Posterior cingulate gyrus (tissue), 11 donors: ENCODE measurements around the gene DES.
A peak's percentile ranks its signal among the peaks of the same experiment; 100 is the strongest.
"Not testable (repeated sequence)": the region's sequence is repeated elsewhere in the genome, so short reads cannot be mapped to it uniquely, and the experiment has no call there.

Experiments
- DNase-seq, 10 donors: peaks; one replicate each; pipeline versions ENCODE4 v3.0.0 to v3.0.0-alpha.2; 2020 to 2021; ENCODE audit warnings: mixed read lengths in 3 of 10
- intact Hi-C: fragments of 100-400 bp; cut with DNase I; formaldehyde crosslinking; loops from one replicate; pipeline ENCODE4 v1.15.1; 2023

The DES gene

DNA sequence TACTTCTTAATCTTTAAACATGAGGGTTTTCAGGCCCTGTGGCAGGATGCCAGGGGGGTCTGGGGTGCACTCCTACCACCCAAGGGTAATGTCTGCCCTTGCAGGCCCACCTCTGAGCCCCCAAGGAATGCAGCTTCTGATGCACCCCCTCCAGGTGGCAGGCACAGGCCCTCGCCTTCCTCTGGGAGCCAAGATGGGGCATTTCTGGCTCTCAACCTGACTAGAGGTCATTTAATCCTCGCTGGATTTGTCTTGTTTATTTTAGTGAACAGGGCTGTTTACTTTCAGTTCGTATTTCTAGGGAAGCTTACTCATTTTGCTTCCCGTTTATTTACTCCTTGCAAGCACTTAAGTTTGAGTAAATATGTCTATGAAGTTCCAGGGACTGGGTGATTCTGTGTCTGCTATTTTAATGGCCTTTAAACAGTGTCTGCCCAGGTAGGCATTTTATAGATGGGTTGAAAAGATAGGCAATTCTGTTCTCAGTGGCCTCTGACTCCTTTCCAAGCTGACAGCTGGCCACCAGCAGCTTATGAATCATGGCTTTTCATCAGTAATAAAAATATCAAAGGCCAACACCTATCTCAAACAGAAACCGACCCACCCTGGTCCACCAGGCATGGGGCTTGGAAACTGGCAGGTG lies 19.3 kb upstream of the DES start:
- intact Hi-C loops = no loop called here
- DNase-seq = peak in 1 of 10 donors; percentile 61

DNA sequence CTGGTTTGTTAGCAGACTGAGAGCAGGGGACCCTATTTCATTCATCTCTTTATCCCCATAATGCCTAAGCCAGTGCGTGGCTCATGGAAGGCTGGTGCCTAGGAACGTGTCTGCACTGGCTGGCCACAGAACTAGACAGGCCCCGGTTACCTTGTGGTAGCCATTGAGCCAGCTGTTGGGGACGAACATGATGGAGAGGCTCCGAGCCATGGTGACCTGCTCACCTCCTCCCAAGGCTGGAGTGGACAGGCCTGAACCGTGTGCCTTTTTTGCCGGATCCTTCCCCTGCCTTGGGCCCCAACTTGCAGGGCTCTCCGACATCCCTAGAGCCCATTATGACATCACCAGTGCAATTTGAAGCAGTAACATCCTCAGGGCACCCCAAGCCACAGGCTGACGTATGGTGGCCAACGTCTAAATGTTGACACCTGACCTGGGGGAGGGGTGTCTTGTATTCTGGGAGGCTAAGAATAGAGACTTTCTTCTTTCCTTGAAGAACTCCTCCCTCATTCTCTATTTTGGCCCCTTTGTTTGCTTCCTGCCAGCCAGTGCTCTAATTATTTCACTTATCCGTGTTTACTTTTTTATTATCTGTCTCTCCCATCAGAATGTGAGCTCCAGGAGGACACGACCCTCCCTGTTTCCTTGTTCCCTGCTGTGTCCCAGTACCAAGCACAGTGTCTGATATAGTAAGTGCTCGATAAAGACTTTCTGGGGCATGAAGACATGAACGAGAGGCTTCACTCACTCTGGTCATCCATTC lies 18.3 kb upstream of the DES start:
- intact Hi-C loops = no loop called here

DNA sequence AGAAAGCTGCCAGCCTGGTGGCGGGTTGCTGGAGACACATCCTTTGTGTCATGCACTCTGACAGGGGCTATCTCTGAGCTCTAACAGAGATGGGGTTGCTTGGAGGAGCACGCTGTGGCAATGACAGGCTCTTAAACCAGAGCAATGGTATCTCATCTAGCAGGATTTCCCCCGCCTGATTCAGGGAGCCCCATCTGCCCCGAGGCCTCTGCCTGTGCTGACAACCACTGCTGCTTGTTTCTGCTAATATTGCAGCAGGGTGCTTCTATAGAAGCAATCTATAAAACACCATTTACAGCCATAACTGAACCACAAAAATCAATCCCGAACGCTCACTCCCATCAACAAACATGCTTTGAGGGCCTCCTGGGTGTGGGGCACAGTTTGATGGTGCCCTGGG lies 17.6 kb upstream of the DES start:
- DNase-seq = no peak
- intact Hi-C loops = no loop called here

More for the DNA sequence above, 18.3 kb upstream of the DES start:
- DNase-seq = no peak

DNA sequence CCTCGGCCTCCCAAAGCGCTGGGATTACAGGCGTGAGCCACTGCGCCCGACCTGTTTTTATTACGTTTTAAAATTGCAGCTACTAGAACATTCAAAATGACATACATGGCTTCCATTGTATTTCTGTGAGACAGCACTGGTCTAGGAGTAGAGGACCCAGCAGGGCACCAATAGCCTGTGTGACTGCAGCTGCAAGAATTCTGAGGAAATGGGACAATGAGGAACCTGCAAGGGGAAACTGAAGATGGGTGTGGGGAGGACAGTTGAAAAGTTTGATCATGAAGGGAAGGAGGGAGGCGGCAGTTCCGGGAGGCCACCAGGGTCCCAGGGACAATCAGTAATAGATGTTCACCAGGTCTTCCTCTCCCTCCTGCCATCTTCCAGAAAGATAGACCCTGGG lies 16.6 kb upstream of the DES start:
- intact Hi-C loops = no loop called here

DNA sequence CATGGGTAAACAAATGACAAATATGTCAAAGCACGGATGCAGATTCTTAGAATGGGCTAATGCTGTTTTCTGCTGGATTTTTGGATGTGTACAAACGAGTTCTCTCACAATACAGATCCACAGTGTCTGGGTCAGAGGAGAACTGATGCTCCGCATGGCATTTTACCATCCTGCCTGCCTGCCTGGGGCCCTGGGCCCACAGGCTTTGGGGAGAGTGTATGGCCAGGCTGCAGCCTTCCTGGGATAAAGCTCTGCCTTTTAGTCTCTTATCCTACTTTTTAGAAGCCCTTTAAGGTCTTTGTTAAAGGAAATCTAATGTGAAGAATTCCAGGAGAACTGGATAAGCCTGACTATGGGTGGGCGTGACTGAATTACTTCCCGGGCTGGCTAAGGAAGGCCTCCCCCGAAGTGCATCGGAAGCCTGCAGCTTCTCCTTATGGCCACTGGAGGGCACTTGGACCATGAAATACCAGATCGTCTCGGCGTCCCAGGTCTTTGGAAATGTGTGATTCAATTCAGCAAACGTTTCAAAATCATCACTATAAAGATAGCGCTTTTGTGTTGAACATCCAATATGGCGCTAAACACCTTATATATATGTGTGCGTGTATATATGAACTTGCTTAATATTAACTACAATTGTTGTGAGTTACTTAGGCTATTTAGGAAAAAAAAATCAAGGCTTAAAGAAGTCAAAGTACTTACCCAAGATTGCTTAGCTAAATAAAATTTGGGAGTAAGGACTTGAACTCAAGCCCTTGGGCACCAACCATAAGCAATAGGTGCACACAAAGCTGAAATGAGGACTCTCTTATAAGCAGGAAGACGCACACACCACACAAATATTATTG lies 15.3 kb upstream of the DES start:
- intact Hi-C loops = loop anchor here (1.0 kb wide), 1 partner anchor 127 kb away; no protein-coding TSS in a partner anchor
- DNase-seq = peak; percentile 34 to 94 (median 63)

More for the DNA sequence above, 16.6 kb upstream of the DES start:
- peak in 1 of 10 donors; percentile 24 for DNase-seq

DNA sequence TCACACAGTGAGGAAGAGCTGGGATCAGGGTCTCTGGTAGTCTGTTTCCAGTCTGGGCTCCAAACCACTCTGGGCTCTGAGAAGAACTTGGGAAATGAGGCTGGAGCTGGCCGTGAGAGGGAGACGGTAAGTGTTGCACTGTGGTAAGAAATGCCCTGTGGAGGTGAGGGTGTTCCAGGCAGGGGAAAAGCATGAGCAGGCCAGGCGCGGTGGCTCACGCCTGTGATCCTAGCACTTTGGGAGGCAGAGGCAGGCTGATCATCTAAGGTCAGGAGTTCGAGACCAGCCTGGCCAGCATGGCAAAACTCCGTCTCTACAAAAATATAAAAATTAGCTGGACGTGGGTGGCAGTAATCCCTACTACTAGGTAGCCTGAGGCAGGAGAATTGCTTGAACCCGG lies 14.3 kb upstream of the DES start:
- intact Hi-C loops = loop anchor here (1.0 kb wide), 1 partner anchor 126 kb away; no protein-coding TSS in a partner anchor

DNA sequence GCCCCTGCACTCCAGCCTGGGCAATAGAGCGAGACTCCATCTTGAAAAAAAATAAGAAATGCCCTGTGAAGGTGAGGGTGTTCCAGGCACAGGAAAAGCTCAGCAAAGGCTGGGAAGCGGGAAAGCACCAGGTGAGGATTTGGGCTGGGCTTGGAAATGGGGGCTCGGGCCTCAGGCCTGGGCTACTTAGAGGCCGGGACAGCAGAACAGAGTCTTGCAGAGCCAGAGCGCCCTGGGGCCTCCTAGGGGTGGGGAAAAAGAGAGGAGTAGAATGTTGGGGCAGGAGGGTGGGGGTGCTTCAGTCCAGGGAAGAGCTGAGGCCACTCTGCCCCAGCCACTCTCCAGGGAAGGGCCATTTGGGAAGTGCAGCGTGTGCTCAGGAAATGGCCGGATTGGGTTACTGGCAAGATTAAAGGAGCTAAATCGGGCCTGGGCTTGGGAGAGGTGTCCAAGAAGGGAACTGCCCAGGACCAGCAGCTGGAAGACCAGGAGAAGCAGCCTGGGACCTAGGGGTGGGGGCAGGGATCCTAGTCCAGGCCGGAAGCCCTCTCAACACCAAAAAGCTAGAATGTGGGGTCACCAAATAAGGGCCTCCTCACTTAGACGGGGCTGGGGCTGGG lies 13.8 kb upstream of the DES start:
- peak in 1 of 10 donors; percentile 59 for DNase-seq
- intact Hi-C loops = no loop called here

More for the DNA sequence above, 14.3 kb upstream of the DES start:
- peak in 1 of 10 donors; percentile 45 for DNase-seq

DNA sequence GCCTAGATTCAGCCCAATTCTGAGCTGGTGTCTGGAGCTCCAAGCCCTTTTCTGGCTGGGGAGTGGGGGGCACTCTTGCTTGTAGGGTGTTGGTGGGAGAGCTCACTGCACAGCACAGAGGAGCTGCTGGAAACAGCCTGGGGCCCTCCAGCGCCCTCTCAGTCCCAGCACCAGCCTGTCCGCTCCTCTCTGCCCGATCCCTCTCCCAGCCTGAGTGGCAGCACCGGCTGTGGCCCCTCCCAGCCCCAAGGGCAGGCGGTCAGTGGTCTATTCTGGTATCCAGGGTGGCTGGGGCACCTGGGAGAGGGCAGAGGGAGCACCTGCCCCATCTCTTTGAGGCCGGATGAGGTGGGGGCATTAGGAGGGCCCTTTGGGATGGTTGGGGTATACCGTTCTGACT lies 13.2 kb upstream of the DES start:
- intact Hi-C loops = no loop called here
- DNase-seq = peak in 1 of 10 donors; percentile 73

DNA sequence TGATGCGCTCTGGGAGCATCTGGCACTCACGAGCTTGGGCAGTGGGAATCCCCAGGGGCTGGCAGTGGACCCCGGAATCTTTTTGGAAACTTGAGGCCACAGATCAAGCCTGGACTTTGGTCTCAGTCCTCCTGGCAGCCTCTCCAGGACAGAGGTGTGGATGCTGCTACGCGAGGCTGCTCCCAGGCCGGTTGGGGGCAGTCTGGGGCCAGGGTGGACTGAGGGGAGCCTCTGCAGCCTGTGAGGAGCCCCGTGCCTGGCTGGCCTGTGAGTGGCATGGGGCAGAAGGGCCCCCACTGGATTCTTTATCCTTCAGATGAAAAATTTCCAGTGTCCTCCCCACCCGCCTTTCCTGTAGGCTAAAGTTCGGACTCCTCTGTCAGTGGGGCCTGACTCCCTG lies 12.7 kb upstream of the DES start:
- DNase-seq = no peak
- intact Hi-C loops = no loop called here

DNA sequence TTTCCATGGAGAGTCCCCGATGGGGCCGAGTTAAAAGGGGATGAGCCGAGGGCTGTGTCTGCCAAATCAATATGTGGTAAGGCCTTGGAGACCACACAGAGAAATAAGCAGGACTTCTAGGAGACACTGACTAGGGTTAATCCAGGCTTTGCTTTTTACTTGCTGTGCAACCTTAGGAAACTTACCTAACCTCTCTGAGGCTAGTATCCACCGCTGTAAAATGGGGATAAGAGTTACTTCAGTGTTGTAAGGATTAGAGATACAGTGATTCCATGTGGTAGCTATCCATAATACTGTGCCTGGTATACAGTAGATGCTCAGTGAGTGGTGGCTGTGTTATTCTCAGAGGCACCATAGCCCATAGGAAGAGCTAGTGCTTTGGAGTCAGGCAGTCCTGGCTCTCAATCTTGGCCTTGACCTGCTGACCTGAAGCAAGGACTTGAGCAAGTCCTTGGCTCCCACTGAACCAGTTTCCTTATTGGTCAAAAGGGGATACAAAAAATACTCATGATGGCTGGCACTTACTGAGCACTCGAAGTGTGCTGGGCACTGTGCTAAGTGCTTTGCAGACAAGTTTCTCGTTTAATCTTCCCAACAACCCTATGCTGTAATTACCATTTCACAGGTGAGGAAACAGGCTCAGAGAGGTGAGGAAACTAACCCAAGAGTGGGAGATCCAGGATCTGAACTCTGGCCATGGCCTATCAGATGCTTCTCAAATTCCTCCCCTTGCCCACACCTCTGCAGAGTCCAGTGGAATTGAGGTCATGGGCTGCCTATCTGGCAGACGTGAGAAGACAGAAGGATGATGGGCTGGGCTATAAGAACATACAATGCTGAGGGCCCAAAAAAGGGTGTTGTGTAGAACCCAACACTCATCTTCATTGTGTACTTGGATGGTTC lies 12.0 kb upstream of the DES start:
- no peak for DNase-seq
- intact Hi-C loops = no loop called here

DNA sequence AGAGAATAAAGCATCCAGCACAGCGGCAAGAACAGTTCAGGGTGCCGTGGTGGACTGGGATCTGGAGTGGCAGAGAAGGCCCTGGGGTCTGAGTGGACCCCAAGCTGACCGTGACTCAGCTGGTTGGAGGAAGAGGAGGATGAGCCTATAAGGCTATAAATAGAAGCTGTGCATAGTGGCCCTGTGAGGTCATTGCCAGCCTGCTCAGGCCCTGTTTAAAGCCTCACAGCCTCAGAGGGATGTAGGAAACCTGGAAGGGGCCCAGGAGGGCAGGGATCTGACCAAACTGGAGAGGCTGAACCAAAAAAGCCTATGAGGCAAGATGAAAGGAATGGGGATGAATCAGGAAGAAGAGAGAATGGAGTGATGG lies 11.3 kb upstream of the DES start:
- no peak for DNase-seq
- intact Hi-C loops = no loop called here

DNA sequence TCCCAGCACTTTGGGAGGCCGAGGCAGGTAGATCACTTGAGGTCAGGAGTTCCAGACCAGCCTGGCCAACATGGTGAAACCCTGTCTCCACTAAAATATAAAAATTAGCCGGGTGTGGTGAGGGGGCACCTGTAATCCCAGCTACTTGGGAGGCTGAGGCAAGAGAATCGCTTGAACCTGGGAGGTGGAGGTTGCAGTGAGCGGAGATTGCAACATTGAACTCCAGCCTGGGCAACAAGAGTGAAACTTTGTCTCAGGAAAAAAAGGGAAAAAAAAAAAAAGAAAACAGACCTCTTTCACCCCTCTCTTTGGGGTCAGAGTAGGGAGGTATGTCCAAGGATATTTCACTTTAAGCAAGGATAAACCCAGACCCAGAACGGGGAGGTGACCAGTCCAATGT lies 10.8 kb upstream of the DES start:
- DNase-seq, intact Hi-C loops: not testable (repeated sequence)

DNA sequence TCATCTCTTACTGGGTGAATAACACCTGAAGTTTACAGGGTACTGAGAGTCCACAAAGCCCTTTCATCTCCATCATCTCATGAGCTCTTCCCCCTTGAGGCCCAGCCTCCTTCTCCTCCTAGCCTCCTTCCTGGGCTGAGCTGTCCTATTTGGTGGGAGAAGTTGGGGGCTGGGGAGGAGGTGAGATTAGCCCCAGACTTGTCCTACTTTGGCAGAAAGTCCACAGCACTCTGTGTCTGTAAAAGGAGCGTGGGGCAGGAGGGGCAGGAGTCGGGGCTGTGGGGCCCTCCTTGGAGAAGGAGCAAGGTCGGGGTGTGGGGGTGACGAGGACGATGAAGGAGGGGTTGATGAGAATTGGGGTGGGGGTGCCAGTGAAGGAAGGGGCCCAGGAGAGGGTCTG lies 10.0 kb upstream of the DES start:
- intact Hi-C loops = no loop called here
- no peak for DNase-seq

DNA sequence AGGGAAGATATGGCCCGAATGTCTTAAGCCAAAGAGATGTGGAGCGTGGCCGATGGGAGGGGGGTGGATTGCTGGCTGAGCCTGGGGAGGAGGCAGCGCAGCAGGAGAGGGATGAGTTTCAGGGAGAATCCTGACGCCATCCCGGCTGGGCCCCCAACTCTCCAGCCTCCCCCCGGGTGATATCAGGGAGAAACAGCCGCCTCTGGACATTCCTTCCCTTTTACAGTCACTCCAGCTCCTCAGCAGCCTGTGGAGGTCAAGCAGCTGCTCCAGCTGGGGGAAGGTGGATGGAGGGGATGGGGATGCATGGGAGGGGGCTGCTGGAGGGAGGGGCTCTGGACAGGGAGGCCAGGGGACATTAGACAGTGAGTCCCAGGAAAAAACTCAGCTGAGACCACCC lies 9.5 kb upstream of the DES start:
- intact Hi-C loops = no loop called here

DNA sequence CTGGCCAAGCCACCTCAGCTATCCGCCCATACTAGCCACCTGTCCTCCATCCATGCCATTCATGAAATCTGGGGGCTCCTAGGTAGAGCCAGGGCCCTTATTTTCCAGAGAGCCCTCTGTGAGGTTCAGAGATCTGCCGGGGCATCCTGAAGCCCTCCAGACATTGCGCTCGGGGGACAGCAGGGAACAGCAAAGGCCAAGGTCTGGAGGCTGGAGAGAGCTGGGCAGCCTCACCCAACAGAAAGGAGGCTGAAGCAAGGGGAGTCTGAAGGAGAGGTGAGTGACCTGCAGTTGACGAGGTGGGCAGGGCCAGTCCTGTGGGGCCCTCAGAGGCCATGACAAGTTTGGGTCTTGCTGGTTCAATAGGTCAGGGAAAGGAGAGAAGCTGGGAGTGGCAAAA lies 8.6 kb upstream of the DES start:
- DNase-seq = no peak

More for the DNA sequence above, 9.5 kb upstream of the DES start:
- peak in 1 of 10 donors; percentile 46 for DNase-seq

DNA sequence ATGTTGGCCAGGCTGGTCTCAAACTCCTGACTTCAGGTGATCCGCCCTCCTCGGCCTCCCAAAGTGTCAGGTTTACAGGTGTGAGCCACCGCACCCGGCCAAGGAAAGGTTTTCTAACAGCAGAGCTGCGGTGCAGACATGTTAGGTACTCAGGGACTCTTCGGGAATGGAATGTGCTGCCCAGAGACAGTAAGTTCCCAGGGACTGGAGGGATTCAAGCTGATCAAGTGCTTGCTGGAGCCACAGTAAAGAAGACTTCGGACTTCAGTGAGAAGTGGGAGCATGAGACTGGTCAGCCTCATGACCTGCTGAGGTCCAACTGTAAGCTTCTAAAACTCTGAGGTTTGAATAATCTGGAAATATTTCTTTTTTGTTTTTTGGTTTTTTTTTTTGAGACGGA lies 7.8 kb upstream of the DES start:
- DNase-seq = no peak
- intact Hi-C loops = no loop called here

More for the DNA sequence above, 8.6 kb upstream of the DES start:
- intact Hi-C loops = no loop called here

DNA sequence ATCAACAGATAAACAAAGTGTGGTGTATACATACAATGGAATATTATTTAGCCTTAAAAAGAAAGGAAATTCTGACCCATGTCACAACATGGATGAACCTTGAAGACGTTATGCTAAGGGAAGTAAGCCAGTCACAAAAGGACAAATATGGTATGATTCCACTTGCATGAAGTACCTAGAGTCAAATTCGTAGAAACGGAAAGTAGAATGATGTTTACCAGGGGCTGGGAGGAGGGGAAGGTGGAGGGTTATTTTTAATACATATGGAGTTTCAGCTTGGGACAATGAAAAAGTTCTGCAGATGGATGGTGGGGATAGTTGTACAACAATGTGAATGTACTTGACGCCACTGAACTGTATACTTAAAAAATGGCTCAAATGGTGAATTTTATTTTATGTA lies 3.3 kb upstream of the DES start:
- no peak for DNase-seq

DNA sequence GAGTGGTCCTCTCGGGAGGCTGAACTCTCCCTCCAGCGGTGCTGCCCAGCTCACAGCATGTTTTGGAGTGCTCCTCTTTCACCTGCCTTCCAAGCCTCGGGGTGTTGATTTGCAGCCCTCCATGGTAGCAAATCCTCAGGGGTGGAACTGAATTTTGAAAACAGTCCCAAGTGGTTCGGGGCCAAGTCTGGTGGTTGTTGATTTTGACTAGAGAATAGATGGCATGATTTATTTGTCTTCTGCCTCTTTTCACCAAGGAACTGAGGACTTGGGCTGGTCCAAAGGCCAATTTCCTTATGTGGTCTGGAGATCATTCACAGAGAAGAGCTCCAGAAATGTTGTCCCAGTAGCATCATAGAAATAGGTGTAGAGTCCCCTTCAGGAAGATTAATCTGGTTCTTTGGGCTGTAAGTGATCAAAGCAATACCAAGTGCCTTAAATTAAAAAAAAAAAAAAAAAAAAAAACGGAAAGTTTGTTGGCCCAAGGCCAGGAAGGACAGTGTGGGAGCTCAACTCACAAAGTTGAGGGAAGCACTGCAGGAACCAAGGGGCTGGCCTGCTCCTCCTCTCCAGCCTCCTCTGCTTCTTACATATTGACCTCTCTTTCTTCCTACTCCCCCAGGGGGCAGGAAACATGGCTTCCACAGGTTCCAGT lies 2.5 kb upstream of the DES start:
- intact Hi-C loops = no loop called here
- peak in 1 of 10 donors; percentile 22 for DNase-seq

More for the DNA sequence above, 3.3 kb upstream of the DES start:
- intact Hi-C loops = no loop called here

DNA sequence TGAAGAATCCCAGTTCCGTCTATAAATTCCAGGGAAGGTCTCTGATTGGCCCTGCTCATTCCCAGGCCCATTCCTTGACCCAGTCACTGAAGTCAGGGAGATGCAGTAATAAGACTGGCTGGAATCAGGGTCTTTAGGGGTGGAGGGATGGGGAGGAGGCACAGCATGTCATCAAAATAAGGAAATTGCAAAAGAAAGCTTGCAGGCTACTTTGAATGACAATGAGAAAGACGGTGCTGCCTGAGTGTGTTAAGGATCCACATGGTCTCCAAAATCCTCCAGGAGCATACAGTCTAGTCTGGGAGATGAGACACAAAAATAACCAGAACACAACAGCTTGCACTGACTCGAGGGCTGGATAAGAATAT lies 2.0 kb upstream of the DES start:
- no peak for DNase-seq
- intact Hi-C loops = no loop called here
